Activated CD8-positive, alpha-beta T cell treated with anti-CD3 and anti-CD28 coated beads, Interleukin-2, amount 10 ng/mL, durations not matched to agents 7 days and 5 days (primary cell): Measurements from ENCODE around the gene SV2B. TPM values are rescaled to one million over a fixed set of nuclear protein-coding genes. Genes with fewer than 3 reads are reported as not detected.
A peak's percentile ranks its signal among the peaks of the same experiment; 100 is the strongest.

ENCODE experiments used
- ATAC-seq: fragments of 150-1000 bp; cut with Tn5 transposase; one replicate; pipeline ENCODE4 v1.10.0; 2021; ENCODE audit warnings: moderate library complexity
- CTCF ChIA-PET: fragments of 350-600 bp; sonication (Branson Sonifier 250); formaldehyde crosslinking; loops from one replicate; lab custom pipeline; 2021; ENCODE audit warnings: antibody characterized with exemption; lab: Charles Lee
- POLR2A ChIA-PET: fragments of 350-600 bp; sonication (Branson Sonifier 250); formaldehyde crosslinking; loops from one replicate; lab custom pipeline; 2021; ENCODE audit warnings: antibody characterized with exemption; lab: Charles Lee
- DNase-seq: peaks from one replicate; pipeline ENCODE4 v3.0.0-alpha.2; 2020
- H3K27ac Mint-ChIP-seq: one replicate; pipeline ENCODE4 v1.8.0; 2021; ENCODE audit warnings: mild to moderate bottlenecking, mixed read lengths
- H3K27me3 Mint-ChIP-seq: one replicate; pipeline ENCODE4 v1.8.0; 2021; ENCODE audit warnings: low read depth, mixed read lengths
- H3K36me3 Mint-ChIP-seq: one replicate; pipeline ENCODE4 v1.8.0; 2021; ENCODE audit warnings: low read depth, mixed read lengths
- H3K4me1 Mint-ChIP-seq: one replicate; pipeline ENCODE4 v1.8.0; 2021; ENCODE audit warnings: low read depth, mixed read lengths
- H3K4me3 Mint-ChIP-seq: one replicate; pipeline ENCODE4 v1.8.0; 2021; ENCODE audit warnings: mild to moderate bottlenecking, mixed read lengths
- H3K9me3 Mint-ChIP-seq: one replicate; pipeline ENCODE4 v1.8.0; 2022; ENCODE audit warnings: mixed read lengths; ENCODE audit not compliant: insufficient read depth
- total RNA-seq, 2 experiments: library from RNA; stranded (reverse); gene quantifications; one replicate each; pipeline ENCODE4 v1.2.3, GENCODE V29; 2021

The SV2B gene
- total RNA-seq, 2 experiments from 2014 or later, result not detected

DNA sequence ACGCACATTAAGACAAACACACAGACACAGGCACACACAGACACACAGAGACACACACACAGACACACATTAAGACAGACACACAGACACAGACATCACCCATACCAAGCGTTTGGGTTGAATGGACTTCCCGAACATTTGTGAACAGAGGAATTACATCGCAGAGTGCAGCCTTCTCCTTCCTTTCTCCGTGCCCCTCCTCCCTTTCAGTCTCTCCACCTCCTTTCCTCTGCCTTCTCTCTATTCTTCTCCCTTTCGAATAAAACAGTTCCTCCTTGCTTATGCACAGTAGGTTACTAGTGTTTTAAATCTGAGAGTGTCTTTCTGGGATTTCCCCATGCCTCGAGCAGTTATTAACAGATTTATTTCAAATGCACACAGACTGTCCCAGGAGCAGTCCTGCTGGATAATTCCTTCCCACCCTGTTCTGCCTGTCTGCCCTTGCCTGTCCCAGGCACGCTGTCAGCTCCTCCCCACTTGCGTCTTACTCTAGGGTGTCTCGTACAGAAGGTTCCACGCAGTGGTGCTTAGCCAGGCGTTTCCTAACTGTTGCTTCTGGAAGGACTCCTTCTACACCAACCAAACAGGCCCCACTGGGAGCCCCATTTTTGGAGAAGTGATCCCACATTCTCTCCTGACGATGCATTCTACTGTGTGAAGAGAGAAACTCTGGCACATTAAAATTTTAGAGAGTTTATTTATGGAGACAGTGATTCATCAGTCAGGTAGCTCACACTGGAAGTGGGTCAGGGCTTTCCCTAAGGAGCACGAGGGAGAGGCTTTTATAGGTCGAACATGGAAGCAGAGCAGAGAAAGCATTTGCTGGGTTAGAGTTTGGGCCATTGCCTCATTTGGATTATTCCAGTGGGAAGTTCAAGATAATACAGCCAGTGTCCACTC, 163.8 kb downstream of the SV2B start:
- DNase-seq, result no peak
- Mint-ChIP-seq H3K36me3 (no peaks in the 10 kb centered on the region), H3K4me1 (no peaks in the 10 kb centered on the region), H3K9me3 (no peaks in the 10 kb centered on the region), H3K4me3 (no peak overlapping the region), H3K27ac (no peak overlapping the region), H3K27me3 (peaks cover 10% of the 10 kb centered on the region)
- ATAC-seq, result no peak
- ChIA-PET CTCF (interaction anchor here (1.3 to 2.2 kb wide), 2 partner anchors 208 to 333 kb away, joined by 3 to 5 read pairs; no protein-coding TSS in a partner anchor), POLR2A (no interaction called here)

DNA sequence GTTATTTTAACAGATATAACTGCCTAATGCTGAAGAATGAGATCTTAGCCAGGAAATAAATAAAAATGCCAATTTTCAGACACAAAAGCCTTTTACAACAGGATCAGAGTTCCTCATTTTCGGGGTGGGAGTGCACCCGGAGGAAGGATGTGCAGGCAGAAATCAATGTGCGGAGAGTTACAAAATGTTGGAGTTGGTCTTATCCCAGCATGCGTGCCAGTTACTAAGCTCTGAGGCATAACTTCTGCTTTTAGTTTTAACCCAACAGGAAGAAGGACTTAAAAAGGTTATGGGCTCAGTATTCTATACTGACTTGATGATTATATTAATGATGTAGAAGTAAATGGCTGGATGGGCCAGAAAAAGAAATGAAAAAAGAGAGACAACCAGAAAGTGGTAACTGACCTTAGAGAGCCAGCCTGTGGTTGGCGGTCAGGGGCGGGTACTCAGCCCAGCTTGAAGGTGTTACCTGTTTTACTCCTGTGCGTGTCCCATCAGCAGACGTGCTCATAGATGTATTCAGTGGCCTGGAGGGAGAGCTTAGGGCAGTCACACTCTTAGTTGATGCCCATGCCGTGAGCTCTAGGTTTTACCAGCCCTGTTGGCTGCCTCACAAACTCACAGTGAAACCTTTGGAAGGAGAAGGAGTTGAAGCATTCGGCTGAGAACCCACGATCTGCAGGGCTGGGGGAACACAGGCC, 164.7 kb downstream of the SV2B start:
- no peak overlapping the region for H3K27ac Mint-ChIP-seq
- H3K9me3 Mint-ChIP-seq, result no peaks in the 10 kb centered on the region
- no peak overlapping the region for H3K4me3 Mint-ChIP-seq
- no peak for ATAC-seq
- H3K4me1 Mint-ChIP-seq, result no peaks in the 10 kb centered on the region
- CTCF ChIA-PET, result interaction anchor here (1.3 to 2.2 kb wide), 2 partner anchors 209 to 334 kb away, joined by 3 to 5 read pairs; no protein-coding TSS in a partner anchor
- H3K27me3 Mint-ChIP-seq, result peaks cover 12% of the 10 kb centered on the region
- H3K36me3 Mint-ChIP-seq, result no peaks in the 10 kb centered on the region
- POLR2A ChIA-PET, result no interaction called here
- no peak for DNase-seq

DNA sequence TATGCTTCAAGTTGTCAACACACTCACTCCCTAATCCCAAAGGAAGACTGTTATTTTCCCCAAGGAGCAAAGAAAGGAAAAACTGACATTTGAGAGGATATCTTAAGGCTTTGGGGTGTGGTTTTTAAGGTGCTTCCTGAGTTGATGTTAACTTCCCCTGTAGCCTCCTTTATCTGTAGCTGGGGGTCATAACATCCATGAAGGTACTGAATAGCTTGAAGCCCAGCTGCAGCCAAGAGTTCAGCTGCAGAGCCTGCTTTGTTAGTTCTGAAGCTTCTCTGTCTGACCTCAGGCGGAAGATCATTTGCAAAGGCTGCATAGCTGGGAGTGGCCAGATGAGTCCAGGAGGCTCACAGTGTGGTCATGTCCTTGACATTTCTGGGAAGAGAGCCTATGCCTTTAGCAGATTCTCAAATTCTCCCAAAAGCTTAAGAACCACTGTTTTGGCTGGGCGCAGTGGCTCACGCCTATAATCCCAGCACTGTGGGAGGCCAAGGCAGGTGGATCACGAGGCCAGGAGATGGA, 165.4 kb downstream of the SV2B start:
- peaks cover 15% of the 10 kb centered on the region for H3K27me3 Mint-ChIP-seq
- POLR2A ChIA-PET, result no interaction called here
- H3K4me3 Mint-ChIP-seq, result no peak overlapping the region
- CTCF ChIA-PET, result interaction anchor here (1.3 to 2.2 kb wide), 2 partner anchors 210 to 335 kb away, joined by 3 to 5 read pairs; no protein-coding TSS in a partner anchor
- H3K9me3 Mint-ChIP-seq, result no peaks in the 10 kb centered on the region
- H3K27ac Mint-ChIP-seq, result no peak overlapping the region
- H3K4me1 Mint-ChIP-seq, result no peaks in the 10 kb centered on the region
- DNase-seq (no peak), ATAC-seq (no peak)
- H3K36me3 Mint-ChIP-seq, result no peaks in the 10 kb centered on the region

DNA sequence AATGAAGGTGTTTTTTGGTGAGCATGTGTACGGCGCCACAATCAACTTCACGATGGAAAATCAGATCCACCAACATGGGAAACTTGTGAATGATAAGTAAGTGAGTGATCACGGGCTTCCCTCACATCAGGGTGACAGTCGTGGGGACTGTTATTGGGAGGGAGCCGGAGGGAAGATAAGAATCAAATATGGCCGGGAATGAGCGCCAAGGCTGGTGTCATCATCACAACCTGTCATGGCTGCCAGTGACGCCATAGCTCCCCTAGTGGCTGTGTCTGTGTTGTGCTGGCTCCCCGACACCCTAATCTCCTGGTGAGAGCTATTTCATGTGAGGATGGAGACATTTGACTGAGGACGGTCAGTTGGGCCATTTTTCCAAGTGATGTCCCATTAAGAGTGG, 168.5 kb downstream of the SV2B start:
- CTCF ChIA-PET, result interaction anchor here (1.0 to 2.8 kb wide), 9 partner anchors 10 to 438 kb away, joined by 3 to 19 read pairs (median 6); partner anchors contain the start of gene HDDC3
- ATAC-seq, result no peak
- Mint-ChIP-seq H3K4me1 (peaks cover 11% of the 10 kb centered on the region), H3K27ac (no peak overlapping the region), H3K9me3 (no peaks in the 10 kb centered on the region), H3K4me3 (no peak overlapping the region), H3K27me3 (peaks cover 29% of the 10 kb centered on the region), H3K36me3 (no peaks in the 10 kb centered on the region)
- POLR2A ChIA-PET, result no interaction called here
- no peak for DNase-seq

DNA sequence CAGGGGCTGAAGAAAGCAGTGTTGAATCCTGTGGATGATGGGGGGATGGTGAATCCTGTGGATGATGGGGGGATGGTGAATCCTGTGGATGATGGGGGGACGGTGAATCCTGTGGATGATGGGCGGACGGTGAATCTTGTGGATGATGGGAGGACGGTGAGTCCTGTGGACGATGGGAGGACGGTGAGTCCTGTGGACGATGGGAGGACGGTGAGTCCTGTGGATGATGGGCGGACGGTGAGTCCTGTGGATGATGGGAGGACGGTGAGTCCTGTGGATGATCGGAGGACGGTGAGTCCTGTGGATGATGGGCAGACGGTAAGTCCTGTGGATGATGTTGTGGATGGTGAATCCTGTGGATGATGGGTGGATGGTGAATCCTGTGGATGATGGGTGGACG, 170.7 kb downstream of the SV2B start:
- no peaks in the 10 kb centered on the region for H3K36me3 Mint-ChIP-seq

DNA sequence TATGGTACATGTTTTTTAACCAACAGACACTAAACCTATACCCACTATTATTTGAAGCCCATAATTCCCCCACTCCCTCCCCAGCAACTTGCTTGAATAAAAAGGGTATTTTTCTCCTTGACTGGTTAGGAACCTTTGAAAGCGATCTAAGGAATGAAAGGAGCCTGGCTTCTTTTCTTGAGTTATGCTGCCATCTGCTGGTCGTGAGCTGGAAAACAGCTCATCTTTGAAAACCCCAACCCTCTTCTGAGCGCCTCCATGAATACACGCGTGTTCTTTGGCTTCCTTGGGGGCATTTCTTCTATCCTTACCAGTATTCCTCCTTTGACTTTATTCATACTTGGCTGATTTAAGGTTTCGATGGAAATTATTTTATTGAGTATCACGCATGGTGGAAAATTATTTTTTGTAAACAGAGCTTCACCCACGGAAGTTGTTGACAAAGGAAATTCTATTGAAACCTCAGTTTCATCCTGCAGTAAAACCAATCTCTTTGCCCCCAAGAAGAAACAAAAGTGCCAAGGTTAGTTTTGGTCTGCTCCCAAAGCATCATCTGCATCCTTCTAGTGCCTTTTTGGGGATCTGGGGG, 171.6 kb downstream of the SV2B start:
- Mint-ChIP-seq H3K27ac (no peak overlapping the region), H3K4me1 (peaks cover 11% of the 10 kb centered on the region), H3K27me3 (peaks cover 31% of the 10 kb centered on the region), H3K4me3 (peak overlapping the region; percentile 49), H3K36me3 (no peaks in the 10 kb centered on the region), H3K9me3 (no peaks in the 10 kb centered on the region)
- POLR2A ChIA-PET, result interaction anchor here (0.5 kb wide), 1 partner anchor 200 kb away, joined by 4 read pairs; no protein-coding TSS in a partner anchor
- no peak for ATAC-seq
- peak; percentile 74 for DNase-seq
- CTCF ChIA-PET, result interaction anchor here (0.6 to 5.7 kb wide), 47 partner anchors 9 to 811 kb away, joined by 3 to 108 read pairs (median 4); partner anchors contain the start of genes HDDC3, RCCD1, SV2B and VPS33B

More for the DNA sequence above, 170.7 kb downstream of the SV2B start:
- POLR2A ChIA-PET, result no interaction called here
- ATAC-seq (no peak), DNase-seq (no peak)
- H3K27ac Mint-ChIP-seq, result no peak overlapping the region
- CTCF ChIA-PET, result interaction anchor here (0.6 to 2.8 kb wide), 6 partner anchors 11 to 339 kb away, joined by 3 to 19 read pairs (median 6); partner anchors contain the start of gene HDDC3
- peaks cover 28% of the 10 kb centered on the region for H3K27me3 Mint-ChIP-seq
- no peak overlapping the region for H3K4me3 Mint-ChIP-seq
- H3K4me1 Mint-ChIP-seq, result peaks cover 11% of the 10 kb centered on the region
- H3K9me3 Mint-ChIP-seq, result no peaks in the 10 kb centered on the region

DNA sequence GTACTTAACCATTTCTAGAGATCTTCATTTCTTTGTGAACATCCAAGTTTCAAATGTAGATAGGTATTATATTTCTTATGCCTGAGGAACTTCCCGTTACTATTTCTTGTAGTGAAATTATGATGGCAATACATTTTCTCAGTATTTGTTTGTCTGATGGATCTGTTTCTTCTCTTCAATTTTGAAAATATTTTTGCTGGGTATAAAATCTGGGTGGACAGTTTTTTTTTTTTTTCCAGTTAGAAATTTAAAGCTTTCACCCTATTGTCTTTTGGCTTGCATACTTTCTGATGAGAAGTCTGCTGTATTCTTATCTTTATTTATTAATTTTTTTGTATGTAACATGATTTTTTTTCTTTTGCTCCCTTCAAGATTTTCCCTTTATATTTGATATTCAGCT, 175.8 kb downstream of the SV2B start:
- Mint-ChIP-seq H3K9me3 (no peaks in the 10 kb centered on the region), H3K4me3 (no peak overlapping the region), H3K4me1 (peaks cover 11% of the 10 kb centered on the region), H3K27ac (no peak overlapping the region), H3K27me3 (peaks cover 29% of the 10 kb centered on the region), H3K36me3 (no peaks in the 10 kb centered on the region)
- CTCF ChIA-PET, result interaction anchor here (5.7 kb wide), 1 partner anchor 221 kb away, joined by 108 read pairs; no protein-coding TSS in a partner anchor
- no peak for DNase-seq
- POLR2A ChIA-PET, result no interaction called here
- no peak for ATAC-seq

DNA sequence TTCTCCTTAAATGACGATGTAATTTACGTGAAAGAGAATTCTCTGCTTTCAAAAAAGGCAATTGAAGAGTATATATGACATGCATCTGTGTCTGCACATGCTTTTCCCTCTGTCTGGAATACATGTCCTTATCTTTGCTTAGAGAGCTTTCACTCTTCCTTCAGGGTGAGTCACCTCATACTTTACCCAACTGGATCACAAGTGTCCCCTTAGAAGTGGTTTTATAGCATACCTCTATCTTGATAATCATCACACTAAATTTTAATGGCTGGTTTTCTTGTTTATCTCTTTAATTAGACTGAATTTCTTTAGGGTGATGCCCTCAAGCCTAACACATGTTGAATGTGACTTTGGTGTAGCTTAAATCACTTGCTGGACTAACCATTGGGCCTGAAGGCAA, 178.9 kb downstream of the SV2B start:
- Mint-ChIP-seq H3K36me3 (no peaks in the 10 kb centered on the region), H3K27ac (no peak overlapping the region), H3K27me3 (peaks cover 26% of the 10 kb centered on the region), H3K4me3 (no peak overlapping the region), H3K4me1 (no peaks in the 10 kb centered on the region), H3K9me3 (no peaks in the 10 kb centered on the region)
- ATAC-seq, result no peak
- ChIA-PET POLR2A (no interaction called here), CTCF (interaction anchor here (1.3 kb wide), 1 partner anchor 10 kb away, joined by 3 read pairs; no protein-coding TSS in a partner anchor)
- no peak for DNase-seq

DNA sequence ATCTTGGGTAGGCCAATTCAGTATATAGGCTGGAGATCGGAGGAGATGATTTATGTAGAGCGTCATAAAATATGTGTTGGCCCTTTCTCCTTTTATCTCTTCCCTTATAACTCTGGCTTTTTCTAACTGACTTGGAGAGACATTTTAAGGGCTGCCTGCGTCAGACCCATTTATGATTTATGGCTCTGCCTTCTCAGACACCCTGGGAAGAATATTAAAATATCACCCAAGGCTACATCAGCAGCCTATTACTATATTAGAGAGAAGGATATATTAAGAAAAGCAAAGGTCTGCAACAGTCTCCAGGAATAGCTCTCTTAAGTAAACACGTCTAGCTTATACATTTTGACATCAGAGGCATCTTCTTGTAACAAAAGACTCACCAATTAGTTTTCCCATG, 179.4 kb downstream of the SV2B start:
- no peak for DNase-seq
- no peak overlapping the region for H3K4me3 Mint-ChIP-seq
- ChIA-PET POLR2A (no interaction called here), CTCF (interaction anchor here (1.0 to 2.0 kb wide), 2 partner anchors 11 to 32 kb away, joined by 4 to 8 read pairs; no protein-coding TSS in a partner anchor)
- H3K27ac Mint-ChIP-seq, result no peak overlapping the region
- H3K9me3 Mint-ChIP-seq, result no peaks in the 10 kb centered on the region
- no peak for ATAC-seq
- peaks cover 24% of the 10 kb centered on the region for H3K27me3 Mint-ChIP-seq
- no peaks in the 10 kb centered on the region for H3K36me3 Mint-ChIP-seq
- no peaks in the 10 kb centered on the region for H3K4me1 Mint-ChIP-seq

DNA sequence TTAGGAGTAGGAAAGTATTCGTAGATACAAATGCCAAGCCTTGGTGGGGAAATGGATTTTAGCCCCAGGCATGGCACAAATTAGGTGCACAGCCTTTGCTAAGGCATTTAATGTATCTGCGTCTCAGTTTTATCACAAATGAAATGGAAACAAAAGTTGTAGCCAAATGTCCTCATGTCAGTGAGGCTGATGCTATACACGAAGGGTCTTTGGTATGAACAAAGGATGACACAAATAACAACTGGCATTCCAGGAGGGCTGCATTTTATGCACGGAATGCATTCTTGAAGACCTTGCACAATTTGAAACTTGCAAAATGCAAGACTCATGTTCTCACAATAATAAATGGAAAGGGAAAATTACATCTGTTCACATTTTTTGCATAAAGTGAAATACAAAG, 181.9 kb downstream of the SV2B start:
- H3K4me1 Mint-ChIP-seq, result no peaks in the 10 kb centered on the region
- H3K4me3 Mint-ChIP-seq, result no peak overlapping the region
- ChIA-PET POLR2A (no interaction called here), CTCF (interaction anchor here (1.0 to 3.0 kb wide), 3 partner anchors 9 to 243 kb away, joined by 3 to 14 read pairs (median 4); no protein-coding TSS in a partner anchor)
- no peak for DNase-seq
- no peaks in the 10 kb centered on the region for H3K36me3 Mint-ChIP-seq
- peaks cover 20% of the 10 kb centered on the region for H3K27me3 Mint-ChIP-seq
- no peaks in the 10 kb centered on the region for H3K9me3 Mint-ChIP-seq
- no peak for ATAC-seq
- H3K27ac Mint-ChIP-seq, result no peak overlapping the region

DNA sequence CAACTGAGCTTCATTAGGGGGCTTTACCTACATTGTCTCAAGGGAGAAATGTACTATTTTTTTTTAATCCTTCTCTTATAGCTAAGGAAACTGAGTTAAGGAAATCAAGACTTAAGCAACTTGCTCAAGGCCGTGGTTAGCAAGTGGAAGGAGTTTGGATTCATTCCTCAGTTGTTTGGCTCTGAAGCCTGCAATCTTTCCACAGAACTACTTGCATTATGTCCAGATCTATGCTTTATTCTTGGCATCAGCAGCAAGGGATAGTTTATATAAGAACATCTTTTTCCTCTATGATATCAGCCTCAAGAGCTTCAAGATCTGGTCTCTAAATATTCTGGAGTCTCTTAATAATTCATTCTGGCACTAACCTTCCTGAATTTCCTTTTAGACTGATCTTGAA, 182.4 kb downstream of the SV2B start:
- POLR2A ChIA-PET, result no interaction called here
- peaks cover 20% of the 10 kb centered on the region for H3K27me3 Mint-ChIP-seq

More for the DNA sequence above, 182.4 kb downstream of the SV2B start:
- no peaks in the 10 kb centered on the region for H3K4me1 Mint-ChIP-seq
- H3K4me3 Mint-ChIP-seq, result no peak overlapping the region
- no peak for ATAC-seq
- H3K9me3 Mint-ChIP-seq, result no peaks in the 10 kb centered on the region
- no peaks in the 10 kb centered on the region for H3K36me3 Mint-ChIP-seq
- no peak overlapping the region for H3K27ac Mint-ChIP-seq
- no peak for DNase-seq
- CTCF ChIA-PET, result interaction anchor here (0.6 to 3.0 kb wide), 5 partner anchors 9 to 242 kb away, joined by 3 to 14 read pairs (median 3); no protein-coding TSS in a partner anchor
